HEK293T (cell line): ENCODE results near the gene HTT.

Source experiments
- ARNT ChIP-seq: fragments of 450-650 bp; IDR thresholded peaks from 2 replicates; pipeline ENCODE4 v1.6.1; 2017; ENCODE audit warnings: mild to moderate bottlenecking
- BHLHE40 ChIP-seq: fragments of 450-650 bp; IDR thresholded peaks from 2 replicates; pipeline ENCODE4 v1.6.1; 2016; ENCODE audit warnings: mild to moderate bottlenecking, moderate library complexity, borderline replicate concordance
- ZNF384 ChIP-seq: fragments of 450-650 bp; IDR thresholded peaks from 2 replicates; pipeline ENCODE4 v1.6.1; 2016

DNA sequence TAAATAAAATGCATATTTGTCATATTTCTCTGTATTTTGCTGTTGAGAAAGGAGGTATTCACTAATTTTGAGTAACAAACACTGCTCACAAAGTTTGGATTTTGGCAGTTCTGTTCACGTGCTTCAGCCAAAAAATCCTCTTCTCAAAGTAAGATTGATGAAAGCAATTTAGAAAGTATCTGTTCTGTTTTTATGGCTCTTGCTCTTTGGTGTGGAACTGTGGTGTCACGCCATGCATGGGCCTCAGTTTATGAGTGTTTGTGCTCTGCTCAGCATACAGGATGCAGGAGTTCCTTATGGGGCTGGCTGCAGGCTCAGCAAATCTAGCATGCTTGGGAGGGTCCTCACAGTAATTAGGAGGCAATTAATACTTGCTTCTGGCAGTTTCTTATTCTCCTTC lies 3.3 kb downstream of the HTT start:
- no peak for TF ChIP-seq BHLHE40
- TF ChIP-seq ARNT, result no peak
- no peak for TF ChIP-seq ZNF384
